Neural cell (in vitro differentiated cells): ENCODE results near the gene GATAD2A.

Source experiments
- EZH2 ChIP-seq: fragments of 200-600, 300-800 bp; shearing (Covaris generic), sonication (generic); IDR thresholded peaks from 2 replicates; pipeline ENCODE4 v1.6.1; 2014; ENCODE audit warnings: antibody characterized with exemption, low read length, borderline replicate concordance, mild to moderate bottlenecking; ENCODE audit not compliant: insufficient read depth, poor library complexity, severe bottlenecking
- TF ChIP-seq, protein P1 (sequence below): fragments of 450-650 bp; IDR thresholded peaks from 2 replicates; pipeline ENCODE4 v1.5.1; 2014; ENCODE audit warnings: antibody characterized with exemption, mild to moderate bottlenecking, moderate library complexity; ENCODE audit not compliant: poor library complexity, severe bottlenecking

DNA sequence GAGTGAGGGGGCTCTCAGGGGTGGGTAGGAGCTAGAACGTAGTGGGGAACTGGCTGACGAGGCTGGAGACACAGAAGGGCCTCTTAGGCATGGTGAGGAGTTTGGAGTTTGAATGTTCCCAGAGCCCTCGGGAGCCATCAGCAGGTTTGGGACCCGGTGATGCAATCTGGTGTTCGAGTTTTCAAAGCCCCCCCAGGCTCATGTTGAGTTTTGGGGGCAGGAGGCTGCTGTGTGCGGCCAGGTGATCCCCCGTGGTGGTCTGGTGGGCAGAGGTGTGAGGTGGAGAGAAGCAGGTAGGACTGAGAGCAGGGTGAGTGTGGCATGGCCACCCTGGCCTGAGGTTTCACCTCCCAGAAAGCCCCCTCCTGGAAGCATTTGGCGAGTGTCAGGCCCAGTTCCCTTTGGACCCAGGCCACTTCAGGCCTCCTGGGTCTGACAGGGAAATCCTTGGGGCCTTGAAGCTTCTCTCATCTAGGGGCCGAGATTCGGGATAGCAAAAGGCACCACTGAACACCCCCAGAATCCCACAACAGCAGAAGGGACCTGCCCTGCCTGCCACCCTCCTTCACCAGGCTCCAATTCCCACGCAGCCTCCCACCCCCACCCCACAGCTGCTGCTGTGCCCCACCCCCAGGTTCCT lies 124.4 kb downstream of the GATAD2A start:
- TF ChIP-seq, protein P1, sequence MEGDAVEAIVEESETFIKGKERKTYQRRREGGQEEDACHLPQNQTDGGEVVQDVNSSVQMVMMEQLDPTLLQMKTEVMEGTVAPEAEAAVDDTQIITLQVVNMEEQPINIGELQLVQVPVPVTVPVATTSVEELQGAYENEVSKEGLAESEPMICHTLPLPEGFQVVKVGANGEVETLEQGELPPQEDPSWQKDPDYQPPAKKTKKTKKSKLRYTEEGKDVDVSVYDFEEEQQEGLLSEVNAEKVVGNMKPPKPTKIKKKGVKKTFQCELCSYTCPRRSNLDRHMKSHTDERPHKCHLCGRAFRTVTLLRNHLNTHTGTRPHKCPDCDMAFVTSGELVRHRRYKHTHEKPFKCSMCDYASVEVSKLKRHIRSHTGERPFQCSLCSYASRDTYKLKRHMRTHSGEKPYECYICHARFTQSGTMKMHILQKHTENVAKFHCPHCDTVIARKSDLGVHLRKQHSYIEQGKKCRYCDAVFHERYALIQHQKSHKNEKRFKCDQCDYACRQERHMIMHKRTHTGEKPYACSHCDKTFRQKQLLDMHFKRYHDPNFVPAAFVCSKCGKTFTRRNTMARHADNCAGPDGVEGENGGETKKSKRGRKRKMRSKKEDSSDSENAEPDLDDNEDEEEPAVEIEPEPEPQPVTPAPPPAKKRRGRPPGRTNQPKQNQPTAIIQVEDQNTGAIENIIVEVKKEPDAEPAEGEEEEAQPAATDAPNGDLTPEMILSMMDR: no peak
- no peak for TF ChIP-seq EZH2
